Colonic mucosa (tissue), 4 donors: ENCODE measurements around the gene ERVK3-1. TPM values are rescaled to one million over a fixed set of nuclear protein-coding genes. Genes with fewer than 3 reads are reported as not detected.

Experiments used
- DNase-seq: peaks from one replicate; pipeline ENCODE4 v3.0.0-alpha.2; 2020
- H3K27ac ChIP-seq: fragments of 200-600 bp; one replicate; pipeline ENCODE4 v1.8.0; 2021
- H3K27me3 ChIP-seq: fragments of 200-600 bp; one replicate; pipeline ENCODE4 v1.8.0; 2021
- H3K36me3 ChIP-seq: fragments of 200-600 bp; one replicate; pipeline ENCODE4 v1.8.0; 2021
- H3K4me1 ChIP-seq: fragments of 200-600 bp; one replicate; pipeline ENCODE4 v1.8.0; 2021; ENCODE audit warnings: mild to moderate bottlenecking
- H3K4me3 ChIP-seq: fragments of 200-600 bp; one replicate; pipeline ENCODE4 v1.8.0; 2021
- H3K9ac ChIP-seq, 2 donors: one replicate each; pipeline ENCODE4 v1.7.0; 2013; ENCODE audit warnings: control low read depth in 2 of 2, low read depth in 2 of 2, low read length in 2 of 2
- H3K9me3 ChIP-seq: fragments of 200-600 bp; one replicate; pipeline ENCODE4 v1.8.0; 2021
- CTCF ChIP-seq: fragments of 200-600 bp; IDR thresholded peaks from one replicate; pipeline ENCODE4 v1.8.0; 2022; ENCODE audit warnings: antibody characterized with exemption, mild to moderate bottlenecking
- intact Hi-C: fragments of 100-400 bp; cut with DNase I; formaldehyde crosslinking; loops from one replicate; pipeline ENCODE4 v1.14.1; 2022
- total RNA-seq, 2 donors: library from RNA; stranded (reverse); fragmentation: NEBNext Ultra II Directional in 1 of 2; extraction: Animal tissue kit (Norgen Biotek cat#: 25700) in 1 of 2; gene quantifications; one replicate each; pipeline ENCODE4 v1.2.1, GENCODE V29; 2021
- donor health status: healthy.
- donor health status: DM: no; HTN: no; CAD: no.
- donor health status: DM: no; HTN: no; CAD: no.

ERVK3-1 gene
- total RNA-seq, 2 donors from 2014 or later: 21.6 to 25.0 TPM

GRCh38 chr19:58326914-58327726 lies 21.9 kb downstream of the ERVK3-1 start, which contains the start of gene ZSCAN22:
Gene ZSCAN22, plus strand, starts transcription at chr19:58326994. Its CDS starts 7,809 bp downstream, at chr19:58334803.
- no peak for TF ChIP-seq CTCF

GRCh38 chr19:58328999-58329398 lies 23.8 kb downstream of the ERVK3-1 start:
- Histone ChIP-seq H3K27ac (no peak overlapping the region), H3K27me3 (no peaks in the 10 kb centered on the region), H3K4me3 (no peak overlapping the region), H3K36me3 (no peaks in the 10 kb centered on the region), H3K9ac (no peak overlapping the region), H3K9me3 (no peaks in the 10 kb centered on the region), H3K4me1 (peaks cover 12% of the 10 kb centered on the region)
- intact Hi-C loops: no loop called here
- DNase-seq: no peak
- no peak for TF ChIP-seq CTCF

More at GRCh38 chr19:58326914-58327726, 21.9 kb downstream of the ERVK3-1 start, which contains the start of gene ZSCAN22:
- Histone ChIP-seq H3K4me3 (peak within 1 kb of the TSS; percentile 84), H3K27me3 (no peaks in the 10 kb centered on the region), H3K9ac (peak within 1 kb of the TSS; percentile 66 to 95), H3K4me1 (peaks cover 12% of the 10 kb centered on the region), H3K36me3 (no peaks in the 10 kb centered on the region), H3K9me3 (no peaks in the 10 kb centered on the region), H3K27ac (peak within 1 kb of the TSS; percentile 94)
- intact Hi-C loops: no loop called here
- peak; percentile 98 for DNase-seq

GRCh38 chr19:58330458-58330857 lies 25.3 kb downstream of the ERVK3-1 start:
- H3K27ac ChIP-seq: no peak overlapping the region
- no peaks in the 10 kb centered on the region for H3K27me3 ChIP-seq
- no peaks in the 10 kb centered on the region for H3K9me3 ChIP-seq
- no peak for TF ChIP-seq CTCF
- H3K36me3 ChIP-seq: no peaks in the 10 kb centered on the region
- no peak overlapping the region for H3K4me3 ChIP-seq
- H3K9ac ChIP-seq: no peak overlapping the region
- peaks cover 12% of the 10 kb centered on the region for H3K4me1 ChIP-seq
- no peak for DNase-seq
- intact Hi-C loops: no loop called here

- Histone ChIP-seq H3K27me3 (no peaks in the 10 kb centered on the region), H3K36me3 (no peaks in the 10 kb centered on the region), H3K9ac (no peak overlapping the region), H3K9me3 (no peaks in the 10 kb centered on the region), H3K27ac (no peak overlapping the region), H3K4me1 (peaks cover 9% of the 10 kb centered on the region), H3K4me3 (no peak overlapping the region)
- no peak for DNase-seq
- intact Hi-C loops: no loop called here
- TF ChIP-seq CTCF: no peak
Observed at GRCh38 chr19:58332697-58333096, 27.5 kb downstream of the ERVK3-1 start.

DNA sequence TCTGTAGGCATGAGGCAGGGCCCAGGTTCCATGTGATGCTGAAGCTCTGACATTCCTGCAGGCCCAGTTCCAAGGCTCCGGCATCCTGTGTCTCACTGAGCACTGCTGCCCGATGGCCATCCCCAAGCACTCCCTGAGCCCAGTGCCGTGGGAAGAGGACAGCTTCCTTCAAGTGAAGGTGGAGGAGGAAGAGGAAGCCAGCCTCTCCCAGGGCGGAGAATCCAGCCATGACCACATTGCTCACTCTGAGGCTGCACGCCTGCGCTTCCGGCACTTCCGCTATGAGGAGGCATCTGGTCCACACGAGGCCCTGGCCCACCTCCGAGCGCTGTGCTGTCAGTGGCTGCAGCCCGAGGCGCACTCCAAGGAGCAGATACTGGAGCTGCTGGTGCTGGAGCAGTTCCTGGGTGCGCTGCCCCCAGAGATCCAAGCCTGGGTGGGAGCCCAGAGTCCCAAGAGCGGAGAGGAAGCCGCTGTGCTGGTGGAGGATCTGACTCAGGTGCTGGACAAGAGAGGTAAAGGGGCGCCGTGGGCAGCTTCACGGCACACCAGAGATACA lies 29.6 kb downstream of the ERVK3-1 start:
- no peak overlapping the region for H3K4me3 ChIP-seq
- no peaks in the 10 kb centered on the region for H3K36me3 ChIP-seq
- no peak for DNase-seq

More for the DNA sequence above, 29.6 kb downstream of the ERVK3-1 start:
- Histone ChIP-seq H3K27ac (no peak overlapping the region), H3K9me3 (no peaks in the 10 kb centered on the region), H3K9ac (no peak overlapping the region), H3K4me1 (no peaks in the 10 kb centered on the region), H3K27me3 (no peaks in the 10 kb centered on the region)
- intact Hi-C loops: no loop called here
- TF ChIP-seq CTCF: no peak
